Esophagus squamous epithelium (tissue), 4 donors: Measurements from ENCODE around the gene LOXHD1.

Experiments used
- POLR2A ChIP-seq, 4 donors: fragments of 450-650 bp; IDR thresholded peaks; one replicate each; pipeline ENCODE4 v1.6.1; 2017; ENCODE audit warnings: antibody characterized with exemption in 4 of 4, mild to moderate bottlenecking in 4 of 4, moderate library complexity in 3 of 4
- TF ChIP-seq, protein P1 (sequence below), 6 experiments: fragments of 450-650 bp in 4 of 6; fragments of 200-600 bp in 2 of 6; sonication (generic) in 2 of 6; IDR thresholded peaks; one replicate each; pipeline ENCODE4 v1.5.1; 2016 to 2019; ENCODE audit warnings: antibody characterized with exemption in 6 of 6, mild to moderate bottlenecking in 4 of 6, moderate library complexity in 4 of 6

GRCh38 chr18:46497129-46497528 is 159.9 kb downstream of the LOXHD1 start:
- TF ChIP-seq, protein P1, sequence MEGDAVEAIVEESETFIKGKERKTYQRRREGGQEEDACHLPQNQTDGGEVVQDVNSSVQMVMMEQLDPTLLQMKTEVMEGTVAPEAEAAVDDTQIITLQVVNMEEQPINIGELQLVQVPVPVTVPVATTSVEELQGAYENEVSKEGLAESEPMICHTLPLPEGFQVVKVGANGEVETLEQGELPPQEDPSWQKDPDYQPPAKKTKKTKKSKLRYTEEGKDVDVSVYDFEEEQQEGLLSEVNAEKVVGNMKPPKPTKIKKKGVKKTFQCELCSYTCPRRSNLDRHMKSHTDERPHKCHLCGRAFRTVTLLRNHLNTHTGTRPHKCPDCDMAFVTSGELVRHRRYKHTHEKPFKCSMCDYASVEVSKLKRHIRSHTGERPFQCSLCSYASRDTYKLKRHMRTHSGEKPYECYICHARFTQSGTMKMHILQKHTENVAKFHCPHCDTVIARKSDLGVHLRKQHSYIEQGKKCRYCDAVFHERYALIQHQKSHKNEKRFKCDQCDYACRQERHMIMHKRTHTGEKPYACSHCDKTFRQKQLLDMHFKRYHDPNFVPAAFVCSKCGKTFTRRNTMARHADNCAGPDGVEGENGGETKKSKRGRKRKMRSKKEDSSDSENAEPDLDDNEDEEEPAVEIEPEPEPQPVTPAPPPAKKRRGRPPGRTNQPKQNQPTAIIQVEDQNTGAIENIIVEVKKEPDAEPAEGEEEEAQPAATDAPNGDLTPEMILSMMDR (IDR thresholded peaks at IDR 0.05): no peak
- no peak for TF ChIP-seq POLR2A (IDR thresholded peaks at IDR 0.05)
